Omental fat pad (tissue), 4 donors: ENCODE data around the gene OR1A1. TPM values are rescaled to one million over a fixed set of nuclear protein-coding genes. Genes with fewer than 3 reads are reported as not detected.

ENCODE experiments used
- ATAC-seq: fragments of 150-250 bp; one replicate; pipeline ENCODE4 v1.9.1; 2016; ENCODE audit warnings: mild to moderate bottlenecking, moderate library complexity; ENCODE audit not compliant: low FRiP score
- DNase-seq: peaks from one replicate; pipeline ENCODE4 v3.0.0-alpha.2; 2019; ENCODE audit warnings: low spot score
- CTCF ChIP-seq, 3 donors: fragments of 450-650 bp; IDR thresholded peaks; one replicate each; pipeline ENCODE4 v1.5.1; 2016 to 2017; ENCODE audit warnings: antibody characterized with exemption in 3 of 3, mild to moderate bottlenecking in 3 of 3, moderate library complexity in 2 of 3
- total RNA-seq, 4 donors: library from RNA; depleted of rRNA; stranded (reverse); fragments of >200 nt; gene quantifications; one replicate each; pipeline ENCODE4 v1.1.0, GENCODE V29; 2016

The OR1A1 gene
- total RNA-seq, 4 donors from 2014 or later, result not detected

DNA sequence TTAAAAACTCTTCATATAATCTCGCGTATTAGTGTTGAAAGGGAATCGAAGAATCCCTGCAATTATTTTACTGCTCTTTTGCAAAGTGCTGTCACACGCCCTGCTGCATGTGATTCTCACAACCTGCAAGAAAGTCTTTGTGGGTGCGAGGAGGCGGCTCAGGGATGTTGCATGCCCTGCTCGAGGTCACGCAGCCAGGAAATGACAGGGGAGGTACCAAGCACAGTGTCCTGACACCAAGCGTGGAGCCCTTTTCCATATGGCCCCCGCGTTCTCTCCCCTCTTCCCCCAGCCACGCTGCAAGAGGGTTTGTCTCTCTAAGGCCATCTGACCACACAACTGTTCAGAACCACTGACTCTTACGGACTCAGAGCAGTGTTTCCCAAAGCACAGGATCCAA is 53.1 kb downstream of the OR1A1 start:
- ATAC-seq, result no peak
- no peak for TF ChIP-seq CTCF (IDR thresholded peaks at IDR 0.05)
- no peak for DNase-seq

Other genes with a start within 250 kb of the OR1A1 start
- gene OR1D5, start 144.1 kb upstream of the OR1A1 start, total RNA-seq, result not detected
- not detected for gene OR1D2, start 103.2 kb upstream of the OR1A1 start, total RNA-seq
- gene OR1G1, start 80.1 kb upstream of the OR1A1 start, total RNA-seq, result not detected
- gene OR1A2, start 10.1 kb upstream of the OR1A1 start, total RNA-seq, result not detected
- under 1 TPM in 1 of 4 donors, not detected in 3; 0.38 TPM for gene OR3A1, start 90.7 kb downstream of the OR1A1 start, total RNA-seq
- gene OR3A2, start 178.6 kb downstream of the OR1A1 start, total RNA-seq, result under 1 TPM in 1 of 4 donors, not detected in 3; 0.24 TPM
- not detected for gene OR1E1, start 190.7 kb downstream of the OR1A1 start, total RNA-seq
- not detected for gene OR3A3, start 203.7 kb downstream of the OR1A1 start, total RNA-seq
- not detected for gene OR1E2, start 226.2 kb downstream of the OR1A1 start, total RNA-seq